HepG2 (cell line): Measurements from ENCODE around the gene CEACAM5. TPM values are rescaled to one million over a fixed set of nuclear protein-coding genes. Genes with fewer than 3 reads are reported as not detected.

Experiments used
- ASH2L ChIP-seq: fragments of 300-600, 200-600 bp; sonication (generic); IDR thresholded peaks from 2 replicates; pipeline ENCODE4 v1.7.0; 2017; ENCODE audit warnings: low read depth, mild to moderate bottlenecking, moderate library complexity, mixed read lengths, low read length; ENCODE audit not compliant: insufficient read length
- ZFP62 ChIP-seq: sonication (generic); formaldehyde crosslinking; IDR thresholded peaks from 2 replicates; pipeline ENCODE4 v1.4.0; 2020; ENCODE audit warnings: missing genetic modification reagents
- ZNF329 ChIP-seq: sonication (generic); formaldehyde crosslinking; IDR thresholded peaks from 2 replicates; pipeline ENCODE4 v1.9.0; 2021; ENCODE audit warnings: low read depth, mild to moderate bottlenecking, missing genetic modification reagents
- ZNF367 ChIP-seq: sonication (generic); formaldehyde crosslinking; IDR thresholded peaks from 2 replicates; pipeline ENCODE4 v1.4.0; 2020; ENCODE audit warnings: missing genetic modification reagents, borderline replicate concordance
- ZNF501 ChIP-seq: sonication (generic); formaldehyde crosslinking; IDR thresholded peaks from 2 replicates; pipeline ENCODE4 v1.5.1; 2020; ENCODE audit warnings: mild to moderate bottlenecking, moderate library complexity, missing genetic modification reagents
- ZNF652 ChIP-seq: IDR thresholded peaks from 2 replicates; pipeline ENCODE4 v1.6.1; 2016; ENCODE audit warnings: low read depth, borderline replicate concordance
- polyA plus RNA-seq, 8 experiments: library from polyadenylated mRNA; depleted of rRNA in 3 of 8; stranded (reverse) in 7 of 8; unstranded in 1 of 8; fragments of >200 nt; fragmentation: Illumina TruSeq in 4 of 8; extraction: Trizol in 4 of 8; gene quantifications; 2 replicates each; pipeline versions ENCODE4 v1.2.1 to v1.2.3, GENCODE V29; 2011 to 2016; ENCODE audit warnings: low read depth in 4 of 8, missing spikeins in 1 of 8, mixed read lengths in 1 of 8; ENCODE audit not compliant: insufficient read depth in 1 of 8
- total RNA-seq, 5 experiments: library from RNA; depleted of rRNA; stranded (reverse); fragments of >200 nt; fragmentation: Illumina TruSeq; extraction: Trizol; gene quantifications; 2 replicates each; pipeline ENCODE4 v1.2.3, GENCODE V29; 2016; ENCODE audit warnings: low read depth in 1 of 5
- TF ChIP-seq, protein P1 (sequence below): sonication (generic); formaldehyde crosslinking; IDR thresholded peaks from 2 replicates; pipeline ENCODE4 v1.8.0; 2022; ENCODE audit warnings: missing genetic modification reagents, mild to moderate bottlenecking, moderate library complexity, borderline replicate concordance
- TF ChIP-seq, protein P2 (sequence below): sonication (generic); formaldehyde crosslinking; IDR thresholded peaks from 2 replicates; pipeline ENCODE4 v1.5.0; 2020; ENCODE audit warnings: mild to moderate bottlenecking, missing genetic modification reagents
- TF ChIP-seq, protein P3 (sequence below): IDR thresholded peaks from 2 replicates; pipeline ENCODE4 v1.6.1; 2016; ENCODE audit warnings: mild to moderate bottlenecking, missing biosample characterization, missing genetic modification reagents
- TF ChIP-seq, protein P4 (sequence below): sonication (generic); formaldehyde crosslinking; IDR thresholded peaks from 2 replicates; pipeline ENCODE4 v1.8.1; 2023; ENCODE audit warnings: mild to moderate bottlenecking, missing genetic modification reagents

Gene CEACAM5
- total and polyA plus RNA-seq, 2 of the 13 experiments (the other 11 are each of a cell fraction or from before 2014, with no cell fraction given) = not detected

DNA sequence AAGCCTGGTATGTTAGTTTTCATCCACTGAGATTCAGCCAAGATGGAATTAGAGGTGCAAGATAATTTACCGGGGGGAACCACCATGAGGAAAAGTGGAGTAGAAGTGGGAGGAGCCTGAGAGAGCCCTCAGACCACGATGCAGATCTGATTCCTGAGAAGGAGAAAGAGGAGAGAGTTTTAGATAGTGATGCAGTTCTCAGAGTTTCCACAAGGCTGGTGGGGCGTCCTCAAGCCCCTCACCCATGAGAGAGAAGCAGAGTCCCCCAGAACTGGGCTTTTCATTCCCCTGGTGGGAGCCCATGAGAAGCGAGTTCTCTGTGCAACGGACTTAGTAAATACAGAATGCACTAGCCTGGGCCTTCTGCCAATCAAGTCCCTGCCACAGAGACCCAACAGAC is 18.1 kb downstream of the CEACAM5 start (continued):
- TF ChIP-seq, protein P1, sequence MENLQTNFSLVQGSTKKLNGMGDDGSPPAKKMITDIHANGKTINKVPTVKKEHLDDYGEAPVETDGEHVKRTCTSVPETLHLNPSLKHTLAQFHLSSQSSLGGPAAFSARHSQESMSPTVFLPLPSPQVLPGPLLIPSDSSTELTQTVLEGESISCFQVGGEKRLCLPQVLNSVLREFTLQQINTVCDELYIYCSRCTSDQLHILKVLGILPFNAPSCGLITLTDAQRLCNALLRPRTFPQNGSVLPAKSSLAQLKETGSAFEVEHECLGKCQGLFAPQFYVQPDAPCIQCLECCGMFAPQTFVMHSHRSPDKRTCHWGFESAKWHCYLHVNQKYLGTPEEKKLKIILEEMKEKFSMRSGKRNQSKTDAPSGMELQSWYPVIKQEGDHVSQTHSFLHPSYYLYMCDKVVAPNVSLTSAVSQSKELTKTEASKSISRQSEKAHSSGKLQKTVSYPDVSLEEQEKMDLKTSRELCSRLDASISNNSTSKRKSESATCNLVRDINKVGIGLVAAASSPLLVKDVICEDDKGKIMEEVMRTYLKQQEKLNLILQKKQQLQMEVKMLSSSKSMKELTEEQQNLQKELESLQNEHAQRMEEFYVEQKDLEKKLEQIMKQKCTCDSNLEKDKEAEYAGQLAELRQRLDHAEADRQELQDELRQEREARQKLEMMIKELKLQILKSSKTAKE = no peak
- no peak for TF ChIP-seq ZNF652
- TF ChIP-seq, protein P2, sequence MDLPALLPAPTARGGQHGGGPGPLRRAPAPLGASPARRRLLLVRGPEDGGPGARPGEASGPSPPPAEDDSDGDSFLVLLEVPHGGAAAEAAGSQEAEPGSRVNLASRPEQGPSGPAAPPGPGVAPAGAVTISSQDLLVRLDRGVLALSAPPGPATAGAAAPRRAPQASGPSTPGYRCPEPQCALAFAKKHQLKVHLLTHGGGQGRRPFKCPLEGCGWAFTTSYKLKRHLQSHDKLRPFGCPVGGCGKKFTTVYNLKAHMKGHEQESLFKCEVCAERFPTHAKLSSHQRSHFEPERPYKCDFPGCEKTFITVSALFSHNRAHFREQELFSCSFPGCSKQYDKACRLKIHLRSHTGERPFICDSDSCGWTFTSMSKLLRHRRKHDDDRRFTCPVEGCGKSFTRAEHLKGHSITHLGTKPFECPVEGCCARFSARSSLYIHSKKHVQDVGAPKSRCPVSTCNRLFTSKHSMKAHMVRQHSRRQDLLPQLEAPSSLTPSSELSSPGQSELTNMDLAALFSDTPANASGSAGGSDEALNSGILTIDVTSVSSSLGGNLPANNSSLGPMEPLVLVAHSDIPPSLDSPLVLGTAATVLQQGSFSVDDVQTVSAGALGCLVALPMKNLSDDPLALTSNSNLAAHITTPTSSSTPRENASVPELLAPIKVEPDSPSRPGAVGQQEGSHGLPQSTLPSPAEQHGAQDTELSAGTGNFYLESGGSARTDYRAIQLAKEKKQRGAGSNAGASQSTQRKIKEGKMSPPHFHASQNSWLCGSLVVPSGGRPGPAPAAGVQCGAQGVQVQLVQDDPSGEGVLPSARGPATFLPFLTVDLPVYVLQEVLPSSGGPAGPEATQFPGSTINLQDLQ (CRISPR knock-in tag) = no peak
- TF ChIP-seq, protein P3, sequence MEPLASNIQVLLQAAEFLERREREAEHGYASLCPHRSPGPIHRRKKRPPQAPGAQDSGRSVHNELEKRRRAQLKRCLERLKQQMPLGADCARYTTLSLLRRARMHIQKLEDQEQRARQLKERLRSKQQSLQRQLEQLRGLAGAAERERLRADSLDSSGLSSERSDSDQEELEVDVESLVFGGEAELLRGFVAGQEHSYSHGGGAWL = no peak
- TF ChIP-seq ASH2L = no peak
- no peak for TF ChIP-seq ZNF329
- no peak for TF ChIP-seq ZFP62 (CRISPR knock-in tag)
- TF ChIP-seq, protein P4, sequence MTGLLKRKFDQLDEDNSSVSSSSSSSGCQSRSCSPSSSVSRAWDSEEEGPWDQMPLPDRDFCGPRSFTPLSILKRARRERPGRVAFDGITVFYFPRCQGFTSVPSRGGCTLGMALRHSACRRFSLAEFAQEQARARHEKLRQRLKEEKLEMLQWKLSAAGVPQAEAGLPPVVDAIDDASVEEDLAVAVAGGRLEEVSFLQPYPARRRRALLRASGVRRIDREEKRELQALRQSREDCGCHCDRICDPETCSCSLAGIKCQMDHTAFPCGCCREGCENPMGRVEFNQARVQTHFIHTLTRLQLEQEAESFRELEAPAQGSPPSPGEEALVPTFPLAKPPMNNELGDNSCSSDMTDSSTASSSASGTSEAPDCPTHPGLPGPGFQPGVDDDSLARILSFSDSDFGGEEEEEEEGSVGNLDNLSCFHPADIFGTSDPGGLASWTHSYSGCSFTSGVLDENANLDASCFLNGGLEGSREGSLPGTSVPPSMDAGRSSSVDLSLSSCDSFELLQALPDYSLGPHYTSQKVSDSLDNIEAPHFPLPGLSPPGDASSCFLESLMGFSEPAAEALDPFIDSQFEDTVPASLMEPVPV = no peak
- no peak for TF ChIP-seq ZNF367
- no peak for TF ChIP-seq ZNF501 (CRISPR knock-in tag)
- TF ChIP-seq, all 625 proteins: peak for 0
